ENCODE data around the gene CRYBA4.

GRCh38 chr22:26621663-26622062 lies at the start of gene CRYBA4:
- TF ChIP-seq, protein P1, sequence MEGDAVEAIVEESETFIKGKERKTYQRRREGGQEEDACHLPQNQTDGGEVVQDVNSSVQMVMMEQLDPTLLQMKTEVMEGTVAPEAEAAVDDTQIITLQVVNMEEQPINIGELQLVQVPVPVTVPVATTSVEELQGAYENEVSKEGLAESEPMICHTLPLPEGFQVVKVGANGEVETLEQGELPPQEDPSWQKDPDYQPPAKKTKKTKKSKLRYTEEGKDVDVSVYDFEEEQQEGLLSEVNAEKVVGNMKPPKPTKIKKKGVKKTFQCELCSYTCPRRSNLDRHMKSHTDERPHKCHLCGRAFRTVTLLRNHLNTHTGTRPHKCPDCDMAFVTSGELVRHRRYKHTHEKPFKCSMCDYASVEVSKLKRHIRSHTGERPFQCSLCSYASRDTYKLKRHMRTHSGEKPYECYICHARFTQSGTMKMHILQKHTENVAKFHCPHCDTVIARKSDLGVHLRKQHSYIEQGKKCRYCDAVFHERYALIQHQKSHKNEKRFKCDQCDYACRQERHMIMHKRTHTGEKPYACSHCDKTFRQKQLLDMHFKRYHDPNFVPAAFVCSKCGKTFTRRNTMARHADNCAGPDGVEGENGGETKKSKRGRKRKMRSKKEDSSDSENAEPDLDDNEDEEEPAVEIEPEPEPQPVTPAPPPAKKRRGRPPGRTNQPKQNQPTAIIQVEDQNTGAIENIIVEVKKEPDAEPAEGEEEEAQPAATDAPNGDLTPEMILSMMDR (conservative IDR thresholded peaks at IDR 0.05; ENCODE audit: low read depth, low read length): no peak
- TF ChIP-seq EZH2 (IDR thresholded peaks at IDR 0.05; ENCODE audit: borderline replicate concordance, low read depth, low read length, poor library complexity, severe bottlenecking): no peak
